SK-N-MC (cell line): ENCODE data around the gene TNFRSF1A.

Experiments
- DNase-seq: peaks from one replicate; pipeline ENCODE4 v3.0.0-alpha.2; 2011; ENCODE audit warnings: low read depth, low spot score
- H3K27ac ChIP-seq: fragments of 200-600 bp; sonication (generic); 2 replicates; pipeline ENCODE4 v1.5.1; 2016; ENCODE audit warnings: mixed run types
- H3K36me3 ChIP-seq: fragments of 200-600 bp; sonication (generic); 2 replicates; pipeline ENCODE4 v1.6.1; 2017; ENCODE audit warnings: antibody characterized with exemption, low read length, mixed read lengths; ENCODE audit not compliant: insufficient read depth
- H3K4me3 ChIP-seq: fragments of 200-600 bp; sonication (generic); 2 replicates; pipeline ENCODE4 v1.5.1; 2016
- H3K9ac ChIP-seq: fragments of 200-600 bp; sonication (generic); 2 replicates; pipeline ENCODE4 v1.8.0; 2017; ENCODE audit warnings: mixed run types, mixed read lengths; ENCODE audit not compliant: insufficient read length
- H3K9me3 ChIP-seq: fragments of 200-600 bp; sonication (generic); 2 replicates; pipeline ENCODE4 v1.6.1; 2017; ENCODE audit warnings: low read depth, mild to moderate bottlenecking, antibody characterized with exemption, low read length, moderate library complexity, mixed read lengths
- EZH2 ChIP-seq: fragments of 200-600 bp; sonication (generic); IDR thresholded peaks from one replicate; pipeline ENCODE4 v1.6.1; 2017; ENCODE audit warnings: antibody characterized with exemption
- FOXP2 ChIP-seq: optimal IDR thresholded peaks from 2 replicates; pipeline ENCODE3; 2011; ENCODE audit warnings: mild to moderate bottlenecking, moderate library complexity; ENCODE audit not compliant: insufficient read depth; ENCODE audit errors: extremely low read length, control extremely low read depth
- POLR2AphosphoS5 ChIP-seq: IDR thresholded peaks from 2 replicates; pipeline ENCODE4 v1.6.1; 2012; ENCODE audit warnings: mild to moderate bottlenecking, low read depth, low read length, borderline replicate concordance

TNFRSF1A gene

DNA sequence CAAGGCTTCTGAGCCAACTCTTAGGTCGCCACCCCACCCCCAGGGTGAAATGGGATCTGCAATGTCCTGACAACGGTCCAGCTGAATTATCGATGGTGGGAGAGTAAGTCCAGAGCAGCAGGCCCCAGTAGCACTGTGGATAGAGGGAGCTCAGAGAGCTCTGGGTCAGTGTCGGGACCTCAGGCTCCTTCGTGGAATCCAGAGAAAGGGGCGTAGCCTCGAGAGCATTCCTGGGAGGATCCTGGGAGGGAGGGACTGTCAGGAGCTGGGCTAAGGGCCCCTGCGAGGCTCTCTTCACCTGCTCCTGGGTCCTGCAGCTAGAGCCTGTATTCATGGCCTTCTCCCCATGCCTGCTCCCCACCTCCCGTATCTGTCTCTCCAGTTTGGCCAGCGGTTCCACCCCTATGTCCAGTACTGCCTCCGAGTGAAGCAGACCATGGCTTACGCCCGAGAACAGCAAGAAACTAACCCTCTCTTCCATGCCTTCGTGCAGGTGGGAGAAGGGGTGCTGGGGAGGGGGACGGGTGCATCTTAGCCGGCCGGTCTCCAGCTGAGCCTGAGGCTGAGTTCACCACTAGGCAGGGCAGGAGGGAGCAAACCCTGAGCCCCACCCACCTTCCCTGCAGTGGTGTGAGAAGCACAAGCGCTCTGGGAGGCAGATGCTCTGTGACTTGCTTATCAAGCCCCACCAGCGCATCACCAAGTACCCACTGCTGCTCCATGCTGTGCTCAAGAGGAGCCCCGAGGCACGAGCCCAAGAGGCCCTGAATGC is 24.8 kb downstream of the TNFRSF1A start:
- no peak for DNase-seq
- no peak overlapping the region for H3K27ac ChIP-seq
- H3K9ac ChIP-seq: no peak overlapping the region
- TF ChIP-seq FOXP2 (no peak), EZH2 (no peak), POLR2AphosphoS5 (no peak)
- H3K9me3 ChIP-seq: no peaks in the 10 kb centered on the region
- no peak overlapping the region for H3K4me3 ChIP-seq
- H3K36me3 ChIP-seq: no peaks in the 10 kb centered on the region

DNA sequence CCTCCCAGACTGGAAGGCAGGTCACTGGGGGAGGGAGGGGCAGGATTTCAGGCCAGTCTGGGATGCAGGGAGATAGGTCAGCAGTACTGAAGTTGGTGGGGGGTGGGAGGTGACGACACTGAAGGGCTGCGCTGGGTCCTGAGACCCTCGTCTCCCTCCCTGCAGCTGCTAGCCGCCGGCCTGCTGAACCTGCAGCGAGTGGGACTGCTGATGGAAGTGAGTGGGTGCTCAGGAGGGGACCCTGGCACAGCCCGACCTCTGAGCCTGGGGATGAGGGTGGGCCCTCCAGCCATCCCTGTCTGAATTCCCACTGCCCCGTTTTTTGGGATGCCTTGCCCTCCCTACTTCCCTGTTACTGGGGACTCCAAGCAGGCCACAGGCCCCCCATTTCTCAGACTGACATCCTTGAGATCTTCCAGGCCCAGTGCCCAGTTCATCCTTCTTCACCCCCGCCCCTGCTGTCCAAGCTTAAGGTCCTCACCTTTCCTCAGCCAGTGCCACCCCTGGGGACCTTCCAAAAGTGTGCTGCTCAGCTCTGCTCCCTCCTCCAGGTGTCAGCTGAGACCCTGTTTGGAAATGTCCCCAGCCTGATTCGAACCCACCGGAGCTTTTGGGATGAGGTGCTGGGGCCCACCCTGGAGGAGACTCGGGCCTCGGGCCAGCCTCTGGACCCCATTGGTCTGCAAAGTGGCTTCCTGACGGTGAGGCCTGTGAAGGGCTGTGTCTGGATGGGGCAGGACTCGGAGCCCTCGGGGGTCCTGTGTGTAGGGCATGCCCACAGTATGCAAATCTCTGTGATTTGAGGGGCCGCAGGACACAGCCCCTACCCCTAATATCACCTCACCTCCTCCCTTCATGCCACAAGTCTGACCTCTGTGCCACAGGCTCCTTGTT is 25.9 kb downstream of the TNFRSF1A start:
- H3K36me3 ChIP-seq: no peaks in the 10 kb centered on the region
- TF ChIP-seq FOXP2: no peak
- no peak for TF ChIP-seq POLR2AphosphoS5
- no peak for TF ChIP-seq EZH2
- no peaks in the 10 kb centered on the region for H3K9me3 ChIP-seq
- no peak overlapping the region for H3K4me3 ChIP-seq
- DNase-seq: no peak
- H3K27ac ChIP-seq: no peak overlapping the region
- no peak overlapping the region for H3K9ac ChIP-seq

DNA sequence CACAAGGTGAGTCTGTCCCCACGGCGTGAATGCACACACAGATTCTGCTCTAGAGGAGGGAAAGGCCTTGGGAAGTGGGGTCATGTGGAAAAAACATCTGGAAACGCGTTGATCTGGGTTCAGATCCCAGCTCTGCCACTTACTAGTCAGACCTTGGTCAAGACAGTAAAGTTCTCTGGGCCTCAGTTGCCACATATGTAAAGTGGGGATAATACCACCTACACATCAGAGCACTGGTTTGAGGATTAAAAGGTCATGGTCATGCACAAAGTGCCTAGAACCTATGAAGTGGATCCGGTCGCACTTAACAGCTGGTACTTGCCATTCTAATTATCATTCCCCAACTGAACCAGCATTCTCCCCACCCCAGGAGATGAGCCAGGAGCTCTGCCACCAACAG is 26.7 kb downstream of the TNFRSF1A start:
- Histone ChIP-seq H3K36me3 (no peaks in the 10 kb centered on the region), H3K9ac (no peak overlapping the region), H3K27ac (no peak overlapping the region), H3K9me3 (no peaks in the 10 kb centered on the region), H3K4me3 (no peak overlapping the region)
- TF ChIP-seq FOXP2 (no peak), POLR2AphosphoS5 (no peak), EZH2 (no peak)
- no peak for DNase-seq

DNA sequence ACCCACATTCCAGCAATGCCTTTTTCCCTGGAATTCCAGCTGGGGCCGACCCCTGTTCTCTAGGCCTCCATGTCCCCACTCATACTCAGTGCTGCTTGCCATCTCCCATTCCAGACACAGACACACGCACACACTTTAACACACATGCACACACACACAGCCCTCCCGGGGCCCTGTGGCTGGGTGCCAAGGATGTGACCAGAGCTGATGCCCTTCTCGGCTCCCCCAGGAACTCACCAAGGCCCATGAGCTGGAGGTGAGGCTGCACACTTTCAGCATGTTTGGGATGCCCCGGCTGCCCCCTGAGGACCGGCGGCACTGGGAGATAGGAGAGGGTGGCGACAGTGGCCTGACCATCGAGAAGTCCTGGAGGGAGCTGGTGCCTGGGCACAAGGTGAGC is 27.1 kb downstream of the TNFRSF1A start:
- Histone ChIP-seq H3K36me3 (no peaks in the 10 kb centered on the region), H3K9me3 (no peaks in the 10 kb centered on the region), H3K4me3 (no peak overlapping the region), H3K9ac (no peak overlapping the region), H3K27ac (no peak overlapping the region)
- no peak for DNase-seq
- TF ChIP-seq POLR2AphosphoS5: no peak
- TF ChIP-seq EZH2: no peak
- no peak for TF ChIP-seq FOXP2

DNA sequence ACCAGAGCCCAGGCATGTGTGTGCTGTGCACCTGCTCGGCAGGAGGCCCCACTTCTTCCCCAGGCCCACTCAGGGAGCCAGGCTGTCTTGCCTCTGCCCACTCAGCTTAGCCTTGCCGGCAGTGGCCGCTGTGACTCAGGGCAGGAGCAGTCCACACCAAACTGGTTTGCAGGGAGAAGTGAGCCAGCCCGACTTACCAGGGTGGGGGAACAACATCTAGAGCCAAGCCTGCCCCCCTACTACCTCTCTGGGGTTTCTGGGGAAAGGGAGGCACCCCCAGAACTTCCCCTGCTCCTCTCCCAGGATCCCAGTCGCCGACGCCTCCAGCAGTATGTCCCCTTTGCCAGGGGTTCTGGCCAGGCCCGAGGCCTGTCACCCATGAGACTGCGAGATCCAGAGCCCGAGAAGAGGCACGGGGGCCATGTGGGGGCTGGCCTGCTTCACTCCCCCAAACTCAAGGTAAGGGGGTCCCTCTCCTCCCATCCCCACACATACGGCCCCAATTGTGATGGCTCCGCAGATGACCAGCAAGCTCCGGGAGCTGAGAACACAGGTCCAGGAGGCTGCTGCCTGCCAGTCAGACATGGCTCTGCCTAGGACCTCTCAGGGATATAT is 28.4 kb downstream of the TNFRSF1A start:
- no peaks in the 10 kb centered on the region for H3K36me3 ChIP-seq
- TF ChIP-seq EZH2: no peak
- DNase-seq: no peak
- H3K27ac ChIP-seq: no peak overlapping the region
- no peaks in the 10 kb centered on the region for H3K9me3 ChIP-seq
- H3K9ac ChIP-seq: no peak overlapping the region
- H3K4me3 ChIP-seq: no peak overlapping the region

DNA sequence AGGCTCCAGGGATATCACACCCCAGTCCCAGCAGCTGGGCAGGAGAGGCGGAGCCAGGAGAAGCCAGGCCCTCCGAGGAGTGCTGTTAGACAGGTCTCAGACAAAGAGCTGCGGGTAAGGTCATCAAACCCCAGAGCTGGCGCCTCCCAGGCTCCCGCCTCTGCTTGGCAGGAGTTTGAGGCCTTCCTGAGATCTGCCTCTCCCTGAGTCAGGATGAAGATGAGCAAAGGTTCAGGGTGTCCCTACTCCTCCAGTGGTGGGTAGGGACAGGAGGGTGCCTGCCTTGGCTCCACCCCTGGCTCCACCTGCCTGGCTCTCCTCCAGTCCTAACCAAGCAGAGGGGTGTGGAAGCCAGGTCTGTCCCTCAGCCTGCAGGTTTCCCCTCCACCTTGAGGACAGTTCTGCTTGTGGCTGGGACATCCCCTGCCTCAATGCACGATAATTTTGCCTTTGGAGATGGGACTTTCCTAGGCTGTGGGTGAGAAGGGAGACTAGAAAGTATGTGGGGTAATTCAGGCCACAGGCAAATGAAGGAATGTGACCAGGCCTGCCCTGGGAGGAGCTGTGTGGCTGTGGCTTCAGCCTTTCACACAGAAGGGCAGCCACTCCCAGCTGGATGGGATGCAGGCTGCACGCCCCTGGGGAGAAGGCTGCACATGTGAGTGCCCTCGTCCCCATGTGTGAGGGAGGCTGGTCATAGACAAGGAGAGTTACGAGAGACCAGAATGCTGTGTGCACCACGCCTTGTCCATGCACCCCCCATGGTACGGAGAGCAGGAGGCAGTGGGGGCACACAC is 29.1 kb downstream of the TNFRSF1A start:
- no peak overlapping the region for H3K27ac ChIP-seq
- H3K9me3 ChIP-seq: no peaks in the 10 kb centered on the region
- no peak overlapping the region for H3K4me3 ChIP-seq
- no peaks in the 10 kb centered on the region for H3K36me3 ChIP-seq
- H3K9ac ChIP-seq: no peak overlapping the region
- no peak for TF ChIP-seq POLR2AphosphoS5
- no peak for TF ChIP-seq EZH2
- TF ChIP-seq FOXP2: no peak
- DNase-seq: no peak

DNA sequence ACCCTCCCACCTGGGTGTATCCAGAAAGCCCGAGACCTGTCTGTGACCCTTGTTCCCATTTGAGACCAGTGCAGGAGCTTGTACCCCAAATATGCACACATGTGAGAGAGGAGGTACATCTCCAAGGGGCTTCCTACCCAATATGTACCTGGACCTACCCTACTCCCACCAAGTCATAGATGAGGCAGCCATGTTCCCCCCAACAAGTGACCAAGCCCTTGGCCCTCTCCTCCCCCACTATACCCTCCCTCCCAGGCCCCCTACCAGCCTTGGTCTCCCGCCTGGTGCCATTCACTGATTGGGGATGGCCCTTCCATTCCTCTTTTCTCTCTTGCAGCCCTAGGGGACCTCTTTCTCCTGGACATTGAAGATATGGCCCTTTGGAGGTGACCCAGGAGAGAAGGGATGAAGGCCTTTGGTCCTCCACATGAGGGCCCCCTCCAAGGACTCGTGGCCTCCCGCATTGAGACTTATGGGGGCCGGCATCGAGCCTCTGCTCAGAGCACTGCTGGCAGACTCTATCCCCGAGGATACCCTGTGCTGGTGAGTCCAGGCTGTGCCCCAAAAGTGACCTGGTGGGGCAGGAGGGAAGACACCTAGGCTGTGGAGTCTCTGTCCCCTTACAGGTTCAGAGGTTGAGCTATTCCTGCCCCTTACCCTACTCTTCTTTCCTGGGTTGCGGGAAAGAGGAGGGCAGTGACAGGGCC is 29.9 kb downstream of the TNFRSF1A start:
- H3K9ac ChIP-seq: no peak overlapping the region

More for the DNA sequence above, 29.9 kb downstream of the TNFRSF1A start:
- Histone ChIP-seq H3K27ac (no peak overlapping the region), H3K36me3 (no peaks in the 10 kb centered on the region), H3K4me3 (no peak overlapping the region), H3K9me3 (no peaks in the 10 kb centered on the region)
- no peak for DNase-seq
- TF ChIP-seq POLR2AphosphoS5 (no peak), FOXP2 (no peak), EZH2 (no peak)
